GM18520 (cell line): ENCODE data around the gene KCNQ2.
"Not testable (repeated sequence)": the region's sequence is repeated elsewhere in the genome, so short reads cannot be mapped to it uniquely, and the experiment has no call there.

ENCODE experiments used
- ATAC-seq: cut with Tn5 transposase; IDR thresholded peaks from one replicate; pipeline ENCODE4 v1.9.1; 2021; ENCODE audit not compliant: unreplicated experiment

KCNQ2 gene

GRCh38 chr20:63491078-63491477, 18.6 kb upstream of the KCNQ2 start:
- ATAC-seq: no peak

DNA sequence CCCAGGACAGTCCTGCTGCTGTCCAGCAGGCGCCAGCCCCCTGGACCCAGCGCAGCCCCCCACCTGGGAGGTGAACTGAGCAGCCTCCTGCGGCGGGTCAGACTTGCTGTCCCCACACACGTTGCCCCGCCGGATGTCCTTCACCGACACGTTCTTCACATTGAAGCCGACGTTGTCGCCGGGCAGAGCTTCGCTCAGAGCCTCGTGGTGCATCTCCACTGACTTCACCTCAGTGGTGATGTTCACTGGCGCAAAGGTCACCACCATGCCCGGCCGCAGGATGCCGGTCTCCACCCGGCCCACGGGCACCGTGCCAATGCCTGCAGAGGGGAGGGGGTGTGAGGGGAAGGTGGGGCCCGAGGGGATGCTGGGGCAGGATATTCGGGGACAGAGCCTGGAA, 18.0 kb upstream of the KCNQ2 start:
- ATAC-seq: no peak

DNA sequence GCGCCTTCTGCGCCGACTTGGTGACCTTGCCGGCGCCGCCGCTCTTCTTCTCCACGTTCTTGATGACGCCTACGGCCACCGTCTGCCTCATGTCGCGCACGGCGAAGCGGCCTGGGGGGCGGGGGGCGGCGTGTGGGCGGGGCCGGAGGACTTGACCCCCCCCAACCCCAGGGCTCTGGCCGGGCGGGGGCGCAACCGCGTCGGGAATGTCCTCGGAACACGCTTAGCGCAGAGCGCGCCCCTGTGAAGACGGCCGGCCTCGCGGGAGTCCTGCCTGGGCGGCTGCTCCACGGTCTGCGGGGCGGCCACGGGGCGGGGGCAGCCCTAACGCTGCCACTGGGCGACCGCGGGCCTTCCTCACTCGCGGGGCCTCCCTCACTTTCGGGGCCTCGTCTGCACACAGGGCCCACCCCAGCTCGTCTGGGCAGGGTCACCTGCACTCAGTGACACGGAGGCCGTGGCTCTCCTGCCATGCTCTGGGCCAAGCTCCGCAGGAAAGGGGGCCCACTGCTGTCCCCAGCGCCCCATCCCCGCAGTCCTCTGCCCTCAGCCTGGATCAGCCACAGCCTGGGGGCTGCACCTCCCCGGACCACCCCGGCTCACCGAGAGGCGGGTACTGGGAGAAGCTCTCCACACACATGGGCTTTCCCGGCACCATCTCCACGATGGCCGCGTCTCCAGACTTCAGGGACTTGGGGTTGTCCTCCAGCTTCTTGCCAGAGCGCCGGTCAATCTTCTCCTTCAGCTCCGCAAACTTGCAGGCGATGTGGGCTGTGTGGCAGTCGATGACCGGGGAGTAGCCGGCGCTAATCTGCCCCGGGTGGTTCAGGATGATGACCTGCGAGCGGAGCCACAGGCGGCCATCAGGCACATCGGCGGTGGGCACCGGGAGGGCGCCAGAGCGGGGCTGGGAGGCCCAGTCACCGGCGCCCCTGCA, 16.1 kb upstream of the KCNQ2 start:
- no peak for ATAC-seq

- ATAC-seq: no peak
Measured at GRCh38 chr20:63487781-63488241, 15.4 kb upstream of the KCNQ2 start.

- no peak for ATAC-seq
Measured at GRCh38 chr20:63487116-63487764, 14.8 kb upstream of the KCNQ2 start.

- ATAC-seq: no peak
Measured at GRCh38 chr20:63486300-63486855, 13.9 kb upstream of the KCNQ2 start.

DNA sequence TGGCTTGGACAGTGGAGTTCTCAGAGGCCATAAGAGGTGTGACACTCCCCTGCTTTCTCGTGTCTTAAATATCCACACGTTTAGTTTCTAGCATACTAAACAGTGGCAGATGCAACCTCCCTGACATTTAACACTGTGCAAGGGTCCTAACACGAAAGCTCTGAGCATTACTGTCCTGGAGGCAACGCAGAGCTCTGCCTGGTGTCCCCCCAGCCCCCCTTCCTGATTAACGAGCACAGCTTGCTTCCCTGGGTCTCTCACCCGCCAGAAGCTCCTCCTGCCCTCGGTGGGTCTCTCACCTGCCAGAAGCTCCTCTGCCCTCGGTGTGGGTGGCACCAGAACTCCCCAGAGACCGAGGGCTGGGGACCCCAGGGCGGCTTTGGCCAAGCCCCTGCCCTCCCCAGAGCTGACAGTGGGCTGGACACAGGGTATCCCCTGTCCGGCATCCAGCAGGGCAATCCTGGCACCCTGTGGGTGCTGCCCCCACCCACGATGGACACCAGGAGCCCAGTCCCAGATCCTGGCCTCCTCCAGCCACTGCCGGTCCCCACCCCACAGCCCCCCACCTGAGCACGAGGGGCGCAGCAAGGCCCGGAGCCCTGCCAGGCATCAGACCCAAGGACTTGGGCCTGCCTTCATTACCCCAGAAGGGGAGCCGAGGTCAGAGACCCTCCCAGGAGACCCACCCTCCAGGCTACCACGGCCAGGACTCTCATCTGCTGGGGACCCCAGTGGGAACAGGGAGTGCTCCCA, 12.4 kb upstream of the KCNQ2 start:
- no peak for ATAC-seq

DNA sequence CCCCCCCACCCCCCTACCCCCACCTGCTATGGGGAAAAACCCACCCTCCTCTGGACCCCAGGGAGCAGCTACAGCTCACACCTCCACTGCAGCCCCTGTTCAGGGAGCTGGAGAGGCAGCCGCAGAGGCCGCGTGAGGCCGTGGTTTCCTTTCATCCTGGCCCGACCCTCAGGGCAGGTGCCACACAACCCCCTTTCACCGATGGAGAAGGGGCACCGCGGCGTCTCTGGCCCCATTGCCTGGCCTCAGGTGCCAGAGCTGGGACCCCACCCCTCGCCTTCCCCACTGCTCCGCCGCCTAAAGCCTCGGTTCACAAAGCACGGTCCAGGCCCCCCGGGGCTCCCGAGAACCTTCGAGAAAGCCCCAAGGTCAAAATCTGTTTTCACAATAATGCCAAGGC, 11.8 kb upstream of the KCNQ2 start:
- ATAC-seq: no peak

DNA sequence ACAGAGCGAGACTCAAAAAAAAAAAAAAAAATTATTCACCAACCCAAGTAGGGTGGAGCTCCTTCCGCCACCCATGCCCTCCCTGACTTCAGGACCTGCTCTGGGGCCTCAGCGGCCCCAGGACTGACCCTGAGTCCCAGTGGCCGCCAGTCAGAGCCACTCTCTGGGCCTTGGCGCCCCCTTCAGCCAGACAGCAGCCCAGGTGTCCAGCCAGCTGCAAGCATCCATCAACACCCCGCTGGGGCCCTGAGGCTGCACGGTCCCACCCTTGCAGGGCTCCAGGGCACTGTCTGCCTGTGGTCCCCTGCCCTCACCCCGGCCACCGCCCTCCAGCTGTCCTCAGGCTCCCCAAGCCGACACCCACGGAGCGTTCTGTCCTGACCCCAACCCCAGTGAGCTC, 11.4 kb upstream of the KCNQ2 start:
- no peak for ATAC-seq

DNA sequence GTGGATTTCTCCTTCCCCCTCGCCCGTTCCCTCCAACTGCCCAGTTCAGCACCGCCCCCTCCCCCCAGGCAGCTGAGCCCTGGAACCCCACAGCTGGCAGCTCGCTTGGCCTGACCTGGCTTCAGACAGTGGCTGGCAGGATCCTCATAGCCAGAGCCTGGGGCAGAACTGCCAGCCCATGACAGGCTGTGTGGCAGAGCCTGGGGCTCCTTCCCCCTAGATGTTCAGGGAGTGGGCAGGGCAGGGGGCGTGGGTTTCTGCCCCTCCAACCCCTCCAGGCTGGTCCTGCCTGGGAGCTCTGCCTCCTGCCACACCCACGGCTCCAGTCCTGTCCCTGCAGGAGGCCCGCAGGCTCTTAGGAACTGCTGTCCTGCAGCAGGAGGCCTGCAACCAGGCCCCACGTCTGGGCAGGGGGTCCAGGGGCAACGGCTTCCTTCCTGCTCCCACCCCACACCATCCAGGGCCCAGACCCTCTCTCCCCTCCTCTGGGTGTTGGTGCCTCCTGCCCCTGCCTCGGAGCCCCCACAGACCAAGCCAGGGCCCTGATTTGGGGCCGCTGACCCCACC, 9.6 kb upstream of the KCNQ2 start:
- no peak for ATAC-seq

- no peak for ATAC-seq
Measured at GRCh38 chr20:63481503-63481902, 9.0 kb upstream of the KCNQ2 start.

DNA sequence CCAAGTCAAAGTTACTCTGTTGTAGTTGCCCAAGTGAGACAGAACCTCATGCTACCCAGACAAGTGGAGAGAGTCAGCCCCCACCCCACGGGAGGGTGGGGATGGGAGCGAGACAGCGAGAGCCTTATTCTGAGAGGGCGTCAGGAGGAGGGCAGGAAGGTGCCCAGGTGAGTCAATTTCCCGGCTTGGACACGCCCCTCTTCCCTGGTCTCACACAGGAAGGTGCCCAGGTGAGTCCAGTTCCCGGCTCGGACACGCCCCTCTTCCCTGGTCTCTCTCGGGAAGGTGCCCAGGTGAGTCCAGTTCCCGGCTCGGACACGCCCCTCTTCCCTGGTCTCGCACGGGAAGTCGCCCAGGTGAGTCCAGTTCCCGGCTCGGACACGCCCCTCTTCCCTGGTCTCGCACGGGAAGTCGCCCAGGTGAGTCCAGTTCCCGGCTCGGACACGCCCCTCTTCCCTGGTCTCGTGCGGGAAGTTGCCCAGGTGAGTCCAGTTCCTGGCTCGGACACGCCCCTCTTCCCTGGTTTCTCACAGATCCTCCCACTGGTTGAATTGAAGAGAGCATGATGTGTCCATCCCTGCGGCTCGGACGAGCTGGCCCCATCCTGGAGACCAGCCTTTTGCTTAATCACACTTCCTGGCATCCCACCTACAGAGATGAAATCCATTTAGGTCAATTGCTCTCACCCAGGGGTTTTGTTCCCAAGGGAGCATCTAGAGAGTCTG, 7.4 kb upstream of the KCNQ2 start:
- ATAC-seq: not testable (repeated sequence)

- no peak for ATAC-seq
Measured at GRCh38 chr20:63478346-63479302, 6.2 kb upstream of the KCNQ2 start.

- no peak for ATAC-seq
Measured at GRCh38 chr20:63477944-63478343, 5.5 kb upstream of the KCNQ2 start.

DNA sequence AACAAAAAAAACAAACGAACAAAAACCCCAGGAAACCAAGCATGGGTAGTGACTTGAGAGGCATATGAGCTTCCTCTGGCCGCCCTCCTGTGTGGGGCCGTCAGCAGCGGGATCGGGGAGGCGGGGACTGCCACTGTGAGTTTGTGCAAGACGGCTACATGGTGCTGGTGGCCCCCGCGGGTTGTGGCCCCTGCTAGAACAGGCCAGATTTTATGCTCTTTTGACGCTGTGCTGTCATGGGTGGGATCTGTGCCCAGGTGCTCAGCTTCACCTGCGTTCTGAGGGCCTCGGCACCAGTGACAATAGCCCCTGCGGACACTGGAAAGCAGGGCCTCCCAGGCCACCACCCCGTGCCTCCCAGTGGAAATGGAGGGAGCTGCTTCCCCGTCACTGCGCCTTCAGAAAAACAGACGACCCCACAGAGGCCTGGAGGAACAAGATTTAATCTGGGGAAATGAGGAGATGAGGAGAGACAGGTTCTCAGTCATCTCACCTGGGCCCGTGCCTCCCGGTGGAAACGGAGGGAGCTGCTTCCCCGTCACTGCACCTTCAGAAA, 4.7 kb upstream of the KCNQ2 start:
- no peak for ATAC-seq

DNA sequence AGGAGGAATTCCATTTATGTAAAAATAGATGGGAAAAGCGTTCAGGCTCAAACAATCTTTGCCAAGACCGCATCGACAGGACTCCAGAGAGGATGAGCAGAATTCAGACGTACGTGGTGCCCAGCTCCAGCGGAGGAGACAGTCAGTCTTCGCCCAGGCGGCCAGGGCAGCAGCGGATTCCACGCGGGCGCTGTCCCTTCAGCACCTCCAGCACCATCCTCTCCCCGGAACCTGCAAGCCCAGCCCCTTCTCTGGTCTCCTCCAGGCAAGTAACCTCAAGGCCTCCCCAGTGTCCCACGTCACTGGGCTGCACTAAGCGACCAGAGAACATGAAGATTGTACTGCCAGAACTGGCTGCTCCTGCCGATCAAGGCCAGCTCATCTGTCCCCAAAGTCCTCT, 2.8 kb upstream of the KCNQ2 start:
- no peak for ATAC-seq

DNA sequence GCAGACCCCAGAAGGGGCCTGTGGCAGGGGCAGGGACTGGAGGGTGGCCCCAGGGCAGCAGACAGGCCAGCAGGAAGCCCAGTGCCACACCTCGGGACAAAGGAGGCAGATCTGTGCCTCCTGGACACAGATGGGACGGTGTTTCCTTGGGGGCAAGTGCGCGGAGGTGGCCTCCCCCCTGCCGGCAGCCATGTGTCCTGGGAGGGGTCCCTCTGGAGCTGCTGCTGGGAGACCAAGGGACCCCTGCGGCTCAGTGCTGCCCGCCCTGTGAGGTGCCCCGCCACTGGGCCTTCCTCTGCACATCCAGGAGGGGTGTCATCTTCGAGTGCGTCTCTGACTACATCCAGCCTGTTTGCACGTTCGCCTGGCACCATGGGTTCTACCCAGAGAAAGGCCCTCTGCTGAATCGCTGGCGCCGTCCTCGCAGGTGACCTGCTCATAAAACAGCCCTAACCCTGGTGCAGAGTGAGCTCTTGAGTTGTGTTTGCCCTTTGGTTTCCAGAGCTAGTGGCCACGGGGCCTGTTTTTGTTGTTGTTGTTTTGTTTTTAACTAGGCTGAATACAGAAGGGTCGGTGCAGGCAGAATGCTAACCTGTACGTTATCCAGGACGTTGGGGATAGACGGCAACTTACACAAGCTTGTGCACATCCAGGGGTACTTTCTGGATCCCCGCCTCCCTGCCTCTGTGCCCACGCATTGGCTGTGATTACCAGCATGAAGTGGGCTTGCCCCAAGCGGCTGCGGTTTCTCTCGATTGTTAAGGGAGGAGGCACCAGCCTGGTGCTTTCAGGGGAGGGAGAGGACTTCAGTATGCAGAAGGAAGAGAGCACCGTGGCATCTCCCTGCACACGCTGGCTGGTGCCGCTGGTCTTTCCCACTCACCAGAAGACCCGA, 1.3 kb upstream of the KCNQ2 start:
- no peak for ATAC-seq

- no peak for ATAC-seq
Measured at GRCh38 chr20:63472862-63473390, 471 bp upstream of the KCNQ2 start.
